Stimulated activated CD8-positive, alpha-beta memory T cell treated with anti-CD3 and anti-CD28 coated beads, Interleukin-15, amount 100 ng/mL, for 24 hours (primary cell): ENCODE results near the gene UBE2E2.

ENCODE experiments used
- DNase-seq: peaks from one replicate; pipeline ENCODE4 v3.0.0-alpha.2; 2020; ENCODE audit warnings: low read depth

UBE2E2 gene

DNA sequence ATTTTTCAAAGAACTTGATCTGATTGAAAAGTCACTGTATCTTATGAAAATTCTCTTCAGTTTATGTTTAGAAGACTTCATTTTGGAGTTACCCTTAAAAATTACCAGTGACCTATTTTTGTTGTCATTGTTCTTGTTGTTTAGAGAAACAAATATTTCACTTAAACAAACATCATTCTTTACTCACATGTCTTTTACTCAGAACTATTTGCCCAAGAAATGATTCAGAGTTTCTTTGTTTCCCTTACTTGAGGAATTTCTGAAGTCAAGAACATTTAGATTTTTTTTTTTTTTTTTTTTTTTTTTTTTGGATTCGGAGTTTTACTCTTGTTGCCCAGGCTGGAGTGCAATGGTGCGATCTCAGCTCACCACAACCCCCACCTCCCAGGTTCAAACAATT, 343.1 kb downstream of the UBE2E2 start:
- no peak for DNase-seq

DNA sequence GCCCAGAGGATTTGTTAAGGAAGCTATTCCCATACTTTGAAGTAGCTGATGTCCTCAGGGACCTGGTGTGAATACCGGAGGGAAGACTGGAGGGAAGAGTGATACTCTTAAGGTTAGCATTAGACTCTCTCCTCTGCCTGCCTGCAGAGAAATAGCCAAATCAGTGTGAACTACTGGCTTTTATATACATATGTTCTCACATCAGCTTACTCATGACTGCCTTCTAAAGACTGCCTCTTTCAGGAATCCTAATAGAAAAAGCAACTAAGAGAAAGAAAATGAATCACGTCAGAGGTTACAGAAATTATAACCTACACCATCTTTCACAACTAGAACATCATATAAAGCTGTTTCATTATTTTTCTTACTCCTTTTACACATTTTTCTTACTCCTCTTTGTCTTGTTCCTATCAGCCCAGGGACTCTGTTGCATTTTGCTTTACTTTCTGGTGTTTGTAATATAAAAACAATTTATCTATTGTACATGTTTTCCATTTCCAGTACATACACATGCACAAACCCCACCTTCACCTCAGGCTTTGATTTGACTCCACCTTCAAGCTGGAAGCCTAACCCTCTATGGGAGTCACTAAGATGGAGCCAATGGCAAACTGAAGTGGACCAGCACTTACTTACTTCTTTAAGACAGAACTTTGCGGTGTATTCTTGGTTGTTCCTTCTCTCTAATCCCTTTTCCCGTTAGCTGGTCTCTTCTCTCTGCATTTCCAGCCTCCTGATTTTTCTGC, 345.0 kb downstream of the UBE2E2 start:
- DNase-seq = no peak

DNA sequence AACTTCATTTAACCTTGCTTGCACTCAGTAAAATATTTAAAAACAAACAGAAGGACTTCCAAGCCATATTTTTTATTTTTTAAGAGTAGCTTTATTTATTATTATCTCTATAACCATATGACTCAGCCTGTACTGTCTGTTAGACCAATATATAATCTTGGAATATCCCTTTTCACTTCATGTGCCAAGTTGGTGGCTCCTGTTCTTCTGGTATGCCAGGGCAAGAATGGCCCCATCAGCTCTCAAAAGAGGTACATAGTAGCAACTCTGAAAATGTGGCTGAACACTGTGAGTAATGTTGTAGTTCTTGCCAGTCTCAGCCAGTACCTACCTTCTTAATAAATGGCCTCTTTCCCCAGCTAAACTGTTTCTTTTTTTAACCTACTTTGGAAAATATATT, 345.6 kb downstream of the UBE2E2 start:
- DNase-seq = no peak

DNA sequence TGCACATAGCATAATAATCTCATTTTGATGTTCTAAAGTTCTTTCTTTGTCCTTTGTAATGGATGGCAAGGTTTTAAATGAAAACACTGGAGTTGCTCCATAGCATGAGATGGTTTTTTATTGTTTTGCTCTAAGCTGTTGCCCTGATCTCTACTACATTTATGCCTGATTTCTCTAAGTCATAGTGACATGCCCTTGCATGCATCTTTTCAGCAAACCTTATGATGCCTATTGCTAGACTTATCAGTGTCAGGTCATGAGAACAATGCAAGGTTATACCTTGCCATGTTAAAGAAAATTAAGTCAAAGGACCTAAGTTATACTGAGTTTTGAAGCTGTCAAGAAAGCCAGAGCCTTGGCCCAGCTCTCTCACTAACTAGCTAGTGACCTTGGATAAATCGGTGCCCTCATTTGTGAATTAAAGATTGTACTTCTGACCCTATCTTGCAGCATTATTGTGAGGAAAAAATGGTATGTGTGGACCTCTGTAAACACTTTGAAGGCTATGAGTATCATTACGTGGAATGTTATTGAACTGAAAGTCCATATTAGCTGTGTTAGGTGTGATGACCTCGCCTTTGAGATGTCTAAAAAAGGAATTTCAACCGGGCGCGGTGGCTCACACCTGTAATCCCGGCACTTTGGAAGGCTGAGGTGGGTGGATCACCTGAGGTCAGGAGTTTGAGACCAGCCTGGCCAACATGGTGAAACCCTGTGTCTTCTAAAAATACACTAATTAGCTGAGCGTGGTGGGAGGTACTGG, 346.2 kb downstream of the UBE2E2 start:
- DNase-seq = no peak

DNA sequence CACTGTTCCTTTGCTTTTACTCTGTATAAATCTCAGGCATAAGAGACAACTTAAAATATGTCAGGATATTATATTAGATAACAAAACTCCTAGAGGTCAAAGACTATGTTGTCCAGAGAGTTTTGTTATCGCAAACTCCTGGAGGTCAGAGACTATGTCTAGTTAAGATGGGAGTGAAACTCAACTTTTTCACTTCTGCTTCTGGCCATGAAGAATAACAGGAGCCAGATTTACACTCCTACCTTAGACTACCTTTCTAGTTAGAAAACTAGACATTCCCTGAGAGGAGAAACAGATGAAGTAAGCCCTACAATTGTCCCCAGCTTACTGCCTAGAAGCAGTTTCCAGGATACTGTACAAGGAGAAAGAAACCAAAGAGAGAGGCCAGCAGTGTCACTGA, 347.3 kb downstream of the UBE2E2 start:
- no peak for DNase-seq

DNA sequence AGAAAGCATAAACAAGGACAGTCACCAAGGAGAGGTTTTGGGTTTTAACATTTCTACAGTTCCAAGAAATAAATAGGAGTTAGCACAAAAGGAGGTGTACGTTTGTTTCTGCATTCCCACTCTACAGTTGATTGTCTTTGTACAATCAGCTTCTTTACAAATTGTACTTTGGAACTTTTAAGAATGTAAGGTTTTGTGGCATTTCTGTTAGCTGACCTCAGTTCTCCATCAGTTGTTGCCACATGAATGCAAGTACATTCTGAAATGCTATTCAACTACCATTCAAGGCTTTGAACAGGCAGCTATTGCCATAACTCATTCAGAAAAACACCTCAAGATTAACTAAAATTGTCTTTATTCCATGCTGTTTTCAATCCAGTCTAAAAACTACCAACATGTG, 349.4 kb downstream of the UBE2E2 start:
- DNase-seq = no peak

DNA sequence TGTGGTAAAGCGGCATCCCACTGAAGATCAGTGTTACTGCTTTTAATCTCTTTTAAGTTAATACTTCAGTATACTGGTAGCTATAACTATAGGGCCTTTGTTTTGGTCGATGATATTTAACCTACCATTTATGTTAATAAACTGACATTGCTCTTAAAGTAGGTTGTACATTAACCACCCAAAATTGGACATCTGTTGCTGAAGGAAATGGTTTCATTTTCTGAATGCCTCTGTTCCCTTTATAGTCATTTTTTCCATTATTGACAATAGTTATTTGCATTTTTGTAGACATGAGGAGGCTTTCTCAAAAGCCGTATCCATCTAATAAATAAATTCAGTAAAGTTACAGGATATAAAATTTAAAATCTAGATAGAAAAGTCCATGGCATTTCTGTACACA, 350.2 kb downstream of the UBE2E2 start:
- no peak for DNase-seq

DNA sequence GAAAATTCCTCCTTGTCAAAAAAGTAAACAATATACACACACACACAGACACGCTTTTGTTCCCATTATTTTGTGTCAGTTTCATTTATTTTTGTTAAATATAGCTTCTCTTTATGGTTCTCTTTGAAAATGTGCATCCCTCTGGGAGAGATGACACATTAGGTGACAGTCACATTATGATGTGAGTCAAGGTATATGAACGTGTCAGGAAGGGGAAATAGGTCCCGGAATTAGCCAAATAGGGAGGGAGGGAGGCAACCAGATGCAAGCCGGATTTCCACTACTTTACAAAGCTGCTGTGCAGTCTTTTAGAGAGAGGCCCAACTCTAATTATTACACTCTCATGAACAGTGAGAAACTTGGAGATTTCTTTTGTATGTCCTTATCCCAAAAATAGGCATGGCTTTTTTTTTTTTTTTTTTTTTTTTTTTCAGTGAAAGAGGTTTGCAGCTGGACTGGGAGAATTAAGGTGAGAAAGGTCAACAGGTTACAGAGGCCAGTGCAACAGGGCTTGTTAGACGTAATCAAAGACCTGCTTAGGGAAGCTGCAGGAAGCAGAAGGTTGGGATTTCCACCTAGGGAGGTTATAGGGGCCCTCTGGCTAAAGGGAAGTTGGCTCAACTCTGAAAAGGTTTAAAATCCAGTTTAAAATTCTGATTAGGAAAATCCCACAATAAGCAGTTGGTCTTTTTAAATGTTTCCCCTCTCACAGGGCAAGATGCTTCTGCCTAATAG, 362.1 kb downstream of the UBE2E2 start:
- no peak for DNase-seq

DNA sequence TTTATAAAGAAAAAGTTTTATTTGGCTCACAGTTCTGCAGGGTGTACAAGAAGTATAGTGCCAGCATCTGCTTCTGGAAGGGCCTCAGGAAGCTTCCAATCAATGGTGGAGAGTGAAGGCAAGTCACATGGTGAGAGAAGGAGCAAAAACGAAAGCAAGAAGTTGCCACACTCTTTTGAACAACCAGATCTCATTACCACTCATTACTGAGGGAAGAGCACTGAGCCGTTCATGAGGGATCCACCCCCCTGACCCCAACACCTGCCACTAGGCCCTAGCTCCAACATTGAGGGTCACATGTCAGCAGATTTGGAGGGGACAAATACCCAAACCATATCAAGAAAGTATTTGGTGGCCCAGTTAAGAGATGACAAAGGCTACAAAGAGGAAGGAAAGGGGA, 363.4 kb downstream of the UBE2E2 start:
- no peak for DNase-seq

DNA sequence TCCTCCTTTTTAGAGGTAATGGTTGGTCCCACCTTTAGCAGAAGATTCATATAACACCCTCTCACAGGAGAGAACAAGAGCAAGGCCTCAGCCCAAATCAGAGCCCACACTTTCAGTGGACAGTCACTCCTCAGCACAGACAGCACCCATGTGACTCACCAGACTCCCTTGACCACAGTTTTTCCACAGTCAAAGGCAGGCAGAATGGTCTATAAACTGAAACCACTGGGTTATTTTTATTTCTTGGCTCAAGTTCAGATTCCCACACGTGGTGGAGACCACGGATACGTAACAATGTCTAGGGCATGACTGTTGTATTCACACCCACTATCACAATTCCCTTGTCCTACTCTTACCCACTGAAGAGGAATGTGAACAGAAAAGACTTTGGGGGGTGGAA, 364.8 kb downstream of the UBE2E2 start:
- DNase-seq = no peak

DNA sequence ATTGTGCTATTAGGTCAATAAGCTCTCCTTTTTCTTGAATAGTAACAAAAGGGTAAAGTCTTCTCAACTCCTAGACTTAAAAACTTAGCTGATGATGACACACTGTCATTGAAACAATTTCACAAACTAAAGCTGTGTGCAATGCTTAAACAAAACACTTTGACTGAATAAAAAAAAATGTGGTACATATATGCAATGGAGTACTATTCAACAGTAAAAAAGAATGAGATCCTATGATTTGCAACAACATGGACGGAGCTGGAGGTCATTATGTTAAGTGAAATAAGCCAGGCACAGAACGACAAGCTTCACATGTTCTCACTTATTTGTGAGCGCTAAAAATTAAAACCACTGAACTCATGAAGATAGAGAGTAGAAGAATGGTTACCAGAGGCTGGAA, 370.7 kb downstream of the UBE2E2 start:
- DNase-seq = no peak

DNA sequence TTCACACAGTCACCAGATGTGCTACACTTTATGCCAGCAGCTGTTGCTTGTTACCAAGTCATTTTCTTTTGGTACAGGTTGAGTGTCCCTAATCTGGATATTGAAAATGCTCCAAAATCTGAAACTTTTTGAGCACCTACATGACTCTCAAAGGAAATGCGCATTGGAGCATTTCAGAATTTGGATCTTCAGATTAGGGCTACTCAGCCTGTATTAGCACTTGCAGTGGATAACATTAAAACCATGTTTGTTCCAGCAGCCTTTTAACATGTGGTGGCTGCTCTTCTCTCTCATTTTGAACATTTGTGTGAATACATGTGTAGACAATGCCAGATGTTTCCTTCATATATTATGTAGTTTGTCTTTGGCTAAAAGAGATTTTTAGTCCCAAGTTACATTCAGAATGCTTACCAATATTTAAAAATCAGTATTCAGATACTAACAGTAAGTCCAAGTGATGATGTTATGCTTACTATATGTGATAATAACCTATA, 371.7 kb downstream of the UBE2E2 start:
- no peak for DNase-seq

DNA sequence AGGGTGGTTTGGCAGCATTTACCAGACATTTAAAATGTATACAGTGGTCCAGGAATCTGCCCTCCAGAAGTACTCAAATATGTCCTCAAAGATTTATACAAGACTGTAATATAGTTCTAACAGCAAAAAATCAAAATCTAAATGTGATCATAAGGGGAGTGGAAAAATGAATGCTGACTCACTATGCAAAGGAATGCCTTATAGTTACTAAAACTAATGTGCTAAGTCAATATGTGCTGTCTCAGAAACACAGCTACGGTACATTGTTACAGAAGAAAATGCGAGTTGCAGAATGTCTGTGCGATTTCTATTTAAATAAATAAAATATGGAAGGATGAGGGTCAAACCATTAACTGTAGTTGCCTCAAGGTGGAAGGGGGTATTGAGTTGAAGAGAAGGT, 372.6 kb downstream of the UBE2E2 start:
- no peak for DNase-seq

DNA sequence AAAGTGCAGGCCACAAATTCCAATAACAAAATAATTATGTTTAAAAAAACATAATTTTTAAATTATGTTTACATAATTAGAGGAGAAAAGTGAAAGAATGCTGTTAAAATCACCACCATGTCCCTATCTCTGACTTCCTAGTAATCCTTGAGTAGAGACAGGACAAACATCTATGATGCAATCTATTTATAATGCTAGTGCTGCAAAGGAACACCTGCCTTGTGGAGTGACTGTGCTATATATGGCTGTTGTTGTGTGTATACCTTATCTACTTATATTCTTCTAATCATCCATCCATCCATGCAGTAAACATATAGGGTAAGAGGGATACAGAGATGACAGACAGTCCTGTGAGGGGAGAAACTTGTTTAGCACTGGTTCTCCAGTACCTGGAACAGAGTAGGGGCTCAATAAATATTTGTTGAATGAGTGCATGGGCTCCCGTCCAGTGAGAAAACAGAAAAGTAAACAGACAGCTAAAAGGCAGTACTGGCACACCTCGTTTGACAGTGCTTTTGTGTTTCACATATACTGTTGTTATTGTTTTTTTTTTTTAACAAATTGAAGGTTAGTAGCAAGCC, 373.3 kb downstream of the UBE2E2 start:
- no peak for DNase-seq

DNA sequence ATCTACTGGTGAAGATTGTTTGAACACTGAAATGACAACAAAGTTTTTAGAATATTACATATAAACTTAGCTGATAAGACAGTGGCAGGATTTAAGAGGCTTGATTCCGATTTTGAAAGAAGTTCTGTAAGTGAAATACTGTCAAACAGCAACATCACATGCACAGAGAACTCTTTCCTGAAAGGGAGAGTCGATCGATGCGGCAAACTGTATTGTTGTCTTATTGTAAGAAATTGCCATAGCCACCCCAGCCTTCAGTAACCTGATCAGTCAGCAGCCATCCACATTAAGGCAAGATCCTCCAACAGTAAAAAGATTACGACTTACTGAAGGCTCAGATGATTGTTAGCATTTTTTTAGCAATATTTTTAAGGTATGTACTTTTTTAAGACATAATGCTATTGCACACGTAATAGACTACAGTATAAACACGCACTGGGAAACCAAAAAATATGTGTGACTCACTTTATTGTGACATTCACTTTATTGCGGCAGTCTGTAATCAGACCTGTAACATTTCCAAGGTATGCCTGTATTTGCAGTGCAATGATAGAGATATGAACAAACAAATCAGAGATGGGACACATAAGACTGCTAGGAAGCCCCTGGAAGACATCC, 377.1 kb downstream of the UBE2E2 start:
- no peak for DNase-seq

DNA sequence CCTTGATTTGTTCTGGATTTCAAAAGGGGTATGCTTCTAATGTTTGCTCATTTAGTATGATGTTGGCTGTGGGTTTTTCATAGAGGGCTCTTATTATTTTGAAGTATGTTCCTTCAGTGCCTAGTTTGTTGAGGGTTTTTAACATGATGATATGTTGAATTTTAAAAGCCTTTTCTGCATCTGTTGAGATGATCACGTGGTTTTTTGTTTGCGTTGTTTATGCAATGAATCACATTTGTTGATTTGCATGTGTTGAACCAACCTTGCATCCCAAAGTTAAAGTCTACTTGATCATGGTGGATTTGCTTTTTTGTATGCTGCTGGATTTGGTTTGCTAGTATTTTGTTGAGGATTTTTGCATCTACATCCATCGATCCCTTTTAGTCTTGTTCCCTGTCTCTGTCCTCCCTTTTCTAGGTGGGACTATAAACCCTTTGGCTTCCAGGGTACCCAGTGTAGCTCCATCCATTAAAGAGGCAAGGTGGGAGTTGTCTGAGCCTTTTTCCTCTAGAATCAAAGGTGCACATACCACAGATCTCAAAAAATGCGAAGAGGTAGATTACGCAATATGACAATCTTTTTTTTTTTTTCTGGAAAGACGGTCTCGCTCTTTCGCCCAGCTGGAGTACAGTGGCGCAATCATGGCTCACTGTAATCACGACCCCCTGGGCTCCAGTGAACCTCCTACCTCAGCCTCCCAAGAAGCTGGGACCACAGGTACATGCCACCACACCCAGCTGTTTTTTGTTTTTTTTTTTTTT, 381.0 kb downstream of the UBE2E2 start:
- no peak for DNase-seq

DNA sequence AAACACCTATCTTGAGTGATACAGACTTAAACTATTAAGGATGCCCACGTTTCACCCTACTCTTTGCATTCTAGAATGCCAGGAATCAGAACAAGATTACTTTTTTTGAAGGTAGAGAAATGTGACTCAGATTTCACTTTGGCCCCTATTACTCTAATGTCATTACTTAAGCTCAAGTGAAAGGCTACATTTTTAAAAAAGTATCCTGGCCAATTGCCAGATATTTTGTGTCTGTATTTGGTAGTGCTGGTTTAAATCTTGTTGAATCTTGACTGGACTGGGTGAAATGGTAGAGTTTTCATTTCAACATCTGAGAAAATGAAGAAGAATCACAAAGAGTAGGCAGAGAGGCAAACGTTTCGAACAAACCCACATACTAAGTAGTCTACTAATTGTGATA, 384.4 kb downstream of the UBE2E2 start:
- DNase-seq = no peak

DNA sequence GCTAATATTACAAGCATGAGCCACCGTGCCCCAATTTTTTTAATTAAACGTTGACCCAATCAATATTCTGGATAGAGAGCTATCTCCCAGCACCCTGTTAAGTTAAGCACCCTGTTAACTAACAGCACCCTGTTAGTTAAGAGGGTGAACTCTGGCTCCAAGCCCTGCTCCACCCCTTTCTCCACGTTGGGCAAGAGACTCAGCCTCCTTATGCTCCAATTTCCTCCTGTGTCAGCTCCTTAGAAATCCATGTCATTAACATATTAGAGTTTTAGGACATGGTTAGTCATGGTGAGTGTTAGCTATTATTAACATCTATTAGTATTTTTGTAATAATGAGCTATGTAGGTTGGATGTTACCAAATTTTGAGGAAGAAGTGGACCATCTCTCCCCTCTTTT, 385.4 kb downstream of the UBE2E2 start:
- DNase-seq = no peak

DNA sequence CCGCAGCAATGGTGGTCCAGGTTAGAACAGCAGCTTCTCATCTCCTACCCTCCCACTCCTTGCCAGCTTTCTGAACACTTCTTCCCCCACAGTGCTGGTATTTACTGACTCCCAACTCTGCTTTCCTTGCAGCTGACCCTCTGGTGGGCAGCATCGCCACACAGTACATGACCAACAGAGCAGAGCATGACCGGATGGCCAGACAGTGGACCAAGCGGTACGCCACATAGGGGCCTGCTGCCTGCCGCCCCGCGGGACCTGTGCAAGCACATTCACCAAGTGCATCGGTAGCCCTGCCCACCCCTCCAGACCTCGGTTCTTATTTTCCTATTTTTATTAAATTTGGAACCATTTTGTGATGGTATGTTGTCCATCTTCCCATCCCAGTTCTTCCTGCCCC, 386.5 kb downstream of the UBE2E2 start:
- DNase-seq = no peak

DNA sequence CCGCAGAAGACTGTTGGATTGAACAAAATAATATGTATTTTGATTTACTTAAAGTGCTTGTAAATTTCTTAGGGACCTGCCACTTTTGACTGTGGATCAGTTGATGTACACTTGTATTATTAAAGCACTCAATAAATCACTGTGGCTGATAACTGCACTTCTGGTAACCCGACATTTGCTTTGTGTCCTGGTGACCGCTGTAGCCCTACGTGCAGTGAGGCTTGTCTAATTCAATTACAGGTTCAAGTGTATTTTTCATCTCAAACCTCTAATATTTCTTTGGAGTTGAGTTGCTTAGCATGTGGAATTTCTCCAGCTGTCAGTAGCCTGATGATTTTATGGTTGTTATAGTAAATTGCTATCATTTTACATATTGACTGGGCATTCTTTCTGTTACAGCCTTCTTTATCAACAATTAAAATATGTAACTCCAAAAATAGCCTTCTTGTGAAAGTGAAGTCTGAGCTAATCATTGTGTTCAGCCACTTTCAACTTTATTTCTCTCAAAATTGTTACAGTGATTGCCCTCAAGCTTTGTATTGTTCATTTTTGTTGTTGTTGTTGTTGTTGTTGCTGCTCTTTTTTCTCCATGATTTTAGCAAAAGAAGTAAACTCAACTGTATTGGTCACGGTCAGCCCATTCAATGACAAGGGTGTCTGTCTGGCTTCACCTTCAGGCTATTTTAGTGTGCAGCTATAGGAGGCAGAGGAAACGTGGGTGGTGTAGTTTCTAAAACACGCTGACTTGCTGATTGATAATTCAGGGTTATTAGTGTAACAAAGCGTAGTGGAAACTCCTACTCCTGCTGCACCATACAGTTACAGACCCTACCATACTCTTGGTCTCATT, 387.5 kb downstream of the UBE2E2 start:
- DNase-seq = no peak
